ENCODE data around the gene LCE3E.

LCE3E gene, protein sequence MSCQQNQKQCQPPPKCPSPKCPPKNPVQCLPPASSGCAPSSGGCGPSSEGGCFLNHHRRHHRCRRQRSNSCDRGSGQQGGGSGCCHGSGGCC
- long read RNA-seq = 0 reads

- no peak within 1 kb of the TSS for H3K27ac ChIP-seq (replicated peaks)
- H3K27me3 ChIP-seq (ENCODE audit: insufficient read depth, poor library complexity, severe bottlenecking) = no peaks in the 10 kb centered on the region
- no peak for DNase-seq (ENCODE audit: low read depth in 1 of 2, low spot score in 1 of 2)
- TF ChIP-seq POLR2AphosphoS5 (IDR thresholded peaks at IDR 0.05; ENCODE audit: low read depth) (no peak), GABPA (IDR thresholded peaks at IDR 0.05; ENCODE audit: low read depth) (no peak), SPI1 (IDR thresholded peaks at IDR 0.05; ENCODE audit: borderline replicate concordance, low read depth) (no peak)
- TF ChIP-seq, protein P1, sequence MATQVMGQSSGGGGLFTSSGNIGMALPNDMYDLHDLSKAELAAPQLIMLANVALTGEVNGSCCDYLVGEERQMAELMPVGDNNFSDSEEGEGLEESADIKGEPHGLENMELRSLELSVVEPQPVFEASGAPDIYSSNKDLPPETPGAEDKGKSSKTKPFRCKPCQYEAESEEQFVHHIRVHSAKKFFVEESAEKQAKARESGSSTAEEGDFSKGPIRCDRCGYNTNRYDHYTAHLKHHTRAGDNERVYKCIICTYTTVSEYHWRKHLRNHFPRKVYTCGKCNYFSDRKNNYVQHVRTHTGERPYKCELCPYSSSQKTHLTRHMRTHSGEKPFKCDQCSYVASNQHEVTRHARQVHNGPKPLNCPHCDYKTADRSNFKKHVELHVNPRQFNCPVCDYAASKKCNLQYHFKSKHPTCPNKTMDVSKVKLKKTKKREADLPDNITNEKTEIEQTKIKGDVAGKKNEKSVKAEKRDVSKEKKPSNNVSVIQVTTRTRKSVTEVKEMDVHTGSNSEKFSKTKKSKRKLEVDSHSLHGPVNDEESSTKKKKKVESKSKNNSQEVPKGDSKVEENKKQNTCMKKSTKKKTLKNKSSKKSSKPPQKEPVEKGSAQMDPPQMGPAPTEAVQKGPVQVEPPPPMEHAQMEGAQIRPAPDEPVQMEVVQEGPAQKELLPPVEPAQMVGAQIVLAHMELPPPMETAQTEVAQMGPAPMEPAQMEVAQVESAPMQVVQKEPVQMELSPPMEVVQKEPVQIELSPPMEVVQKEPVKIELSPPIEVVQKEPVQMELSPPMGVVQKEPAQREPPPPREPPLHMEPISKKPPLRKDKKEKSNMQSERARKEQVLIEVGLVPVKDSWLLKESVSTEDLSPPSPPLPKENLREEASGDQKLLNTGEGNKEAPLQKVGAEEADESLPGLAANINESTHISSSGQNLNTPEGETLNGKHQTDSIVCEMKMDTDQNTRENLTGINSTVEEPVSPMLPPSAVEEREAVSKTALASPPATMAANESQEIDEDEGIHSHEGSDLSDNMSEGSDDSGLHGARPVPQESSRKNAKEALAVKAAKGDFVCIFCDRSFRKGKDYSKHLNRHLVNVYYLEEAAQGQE (IDR thresholded peaks at IDR 0.05; ENCODE audit: insufficient replicate concordance, low read depth) = no peak
- TF ChIP-seq, protein P2, sequence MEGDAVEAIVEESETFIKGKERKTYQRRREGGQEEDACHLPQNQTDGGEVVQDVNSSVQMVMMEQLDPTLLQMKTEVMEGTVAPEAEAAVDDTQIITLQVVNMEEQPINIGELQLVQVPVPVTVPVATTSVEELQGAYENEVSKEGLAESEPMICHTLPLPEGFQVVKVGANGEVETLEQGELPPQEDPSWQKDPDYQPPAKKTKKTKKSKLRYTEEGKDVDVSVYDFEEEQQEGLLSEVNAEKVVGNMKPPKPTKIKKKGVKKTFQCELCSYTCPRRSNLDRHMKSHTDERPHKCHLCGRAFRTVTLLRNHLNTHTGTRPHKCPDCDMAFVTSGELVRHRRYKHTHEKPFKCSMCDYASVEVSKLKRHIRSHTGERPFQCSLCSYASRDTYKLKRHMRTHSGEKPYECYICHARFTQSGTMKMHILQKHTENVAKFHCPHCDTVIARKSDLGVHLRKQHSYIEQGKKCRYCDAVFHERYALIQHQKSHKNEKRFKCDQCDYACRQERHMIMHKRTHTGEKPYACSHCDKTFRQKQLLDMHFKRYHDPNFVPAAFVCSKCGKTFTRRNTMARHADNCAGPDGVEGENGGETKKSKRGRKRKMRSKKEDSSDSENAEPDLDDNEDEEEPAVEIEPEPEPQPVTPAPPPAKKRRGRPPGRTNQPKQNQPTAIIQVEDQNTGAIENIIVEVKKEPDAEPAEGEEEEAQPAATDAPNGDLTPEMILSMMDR (IDR thresholded peaks at IDR 0.05; ENCODE audit: insufficient read depth, low read length) = no peak
- H3K4me3 ChIP-seq (replicated peaks; ENCODE audit: insufficient read depth, low read length) = no peak within 1 kb of the TSS
Observed at GRCh38 chr1:152566681-152567080, at the start of gene LCE3E. TSS of gene LCE3E (minus strand) at chr1:152566780. CDS start at chr1:152566208, 572 bp downstream.

DNA sequence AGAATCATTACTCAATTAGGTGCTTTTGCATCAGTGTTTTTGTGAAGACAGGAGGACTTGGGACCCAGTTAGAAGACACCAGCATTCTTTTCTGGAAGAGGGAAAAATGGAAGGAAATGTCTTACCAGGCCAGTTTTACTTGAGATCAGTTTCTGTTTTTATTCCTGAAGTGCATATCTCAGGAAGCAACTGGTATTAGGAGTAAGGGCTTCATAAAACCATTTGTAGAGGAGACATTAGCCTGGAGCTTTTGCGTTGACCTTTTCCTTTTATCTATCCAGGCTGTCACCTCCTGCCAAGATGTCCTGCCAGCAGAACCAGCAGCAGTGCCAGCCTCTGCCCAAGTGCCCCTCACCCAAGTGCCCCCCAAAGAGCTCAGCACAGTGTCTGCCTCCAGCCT is 46.9 kb upstream of the LCE3E start, which contains the start of gene LCE3B:
Gene LCE3B, plus strand, starts transcription at position 301 of the 400 bp plus-strand sequence. Its CDS starts 0 bp downstream, at position 301.
- H3K27me3 ChIP-seq (ENCODE audit: insufficient read depth, poor library complexity, severe bottlenecking) = no peaks in the 10 kb centered on the region
- TF ChIP-seq, protein P2 (IDR thresholded peaks at IDR 0.05; ENCODE audit: insufficient read depth, low read length) = no peak
- TF ChIP-seq POLR2AphosphoS5 (IDR thresholded peaks at IDR 0.05; ENCODE audit: low read depth) (no peak), SPI1 (IDR thresholded peaks at IDR 0.05; ENCODE audit: borderline replicate concordance, low read depth) (no peak), GABPA (IDR thresholded peaks at IDR 0.05; ENCODE audit: low read depth) (no peak)
- TF ChIP-seq, protein P1 (IDR thresholded peaks at IDR 0.05; ENCODE audit: insufficient replicate concordance, low read depth) = no peak
- H3K27ac ChIP-seq (replicated peaks) = no peak within 1 kb of the TSS
- H3K4me3 ChIP-seq (replicated peaks; ENCODE audit: insufficient read depth, low read length) = no peak within 1 kb of the TSS
- no peak for DNase-seq (ENCODE audit: low read depth in 1 of 2, low spot score in 1 of 2)

- Histone ChIP-seq H3K27me3 (ENCODE audit: insufficient read depth, poor library complexity, severe bottlenecking) (no peaks in the 10 kb centered on the region), H3K27ac (replicated peaks) (no peak within 1 kb of the TSS), H3K4me3 (replicated peaks; ENCODE audit: insufficient read depth, low read length) (no peak within 1 kb of the TSS)
- no peak for TF ChIP-seq SPI1 (IDR thresholded peaks at IDR 0.05; ENCODE audit: borderline replicate concordance, low read depth)
- no peak for TF ChIP-seq GABPA (IDR thresholded peaks at IDR 0.05; ENCODE audit: low read depth)
- TF ChIP-seq, protein P1 (IDR thresholded peaks at IDR 0.05; ENCODE audit: insufficient replicate concordance, low read depth) = no peak
- TF ChIP-seq, protein P2 (IDR thresholded peaks at IDR 0.05; ENCODE audit: insufficient read depth, low read length) = no peak
- no peak for TF ChIP-seq POLR2AphosphoS5 (IDR thresholded peaks at IDR 0.05; ENCODE audit: low read depth)
- DNase-seq (ENCODE audit: low read depth in 1 of 2, low spot score in 1 of 2) = no peak
Observed at GRCh38 chr1:152599934-152600333, 33.4 kb upstream of the LCE3E start, which contains the start of gene LCE3C. TSS of gene LCE3C (plus strand) at chr1:152600234. CDS start at chr1:152600732, 498 bp downstream.

Data from HL-60 (cell line).